BJ (cell line): ENCODE results near the gene LIN54. TPM values are rescaled to one million over a fixed set of nuclear protein-coding genes. Genes with fewer than 3 reads are reported as not detected.

Experiments used
- CTCF ChIA-PET: fragments of 350-600 bp; formaldehyde crosslinking; extraction: SDS; loops from one replicate; lab custom pipeline; 2021; ENCODE audit warnings: antibody characterized with exemption, inconsistent platforms; lab: Yijun Ruan, JAX
- POLR2A ChIA-PET: fragments of 300-600 bp; sonication (Branson Sonifier 250); formaldehyde crosslinking; extraction: SDS; loops from one replicate; lab custom pipeline; 2021; ENCODE audit warnings: antibody characterized with exemption; lab: Charles Lee
- DNase-seq: peaks from one replicate; pipeline ENCODE4 v3.0.0-alpha.2; 2011; ENCODE audit warnings: low read depth
- H3K27me3 ChIP-seq: 2 replicates; pipeline ENCODE4 v1.6.0; 2011; ENCODE audit warnings: low read length; ENCODE audit not compliant: control insufficient read depth, insufficient read depth
- H3K36me3 ChIP-seq: 2 replicates; pipeline ENCODE4 v1.5.1; 2011; ENCODE audit warnings: low read length; ENCODE audit not compliant: control insufficient read depth, insufficient read depth
- H3K4me3 ChIP-seq: 2 replicates; pipeline ENCODE4 v1.5.1; 2011; ENCODE audit warnings: low read depth, mild to moderate bottlenecking, control low read depth, low read length
- CTCF ChIP-seq: IDR thresholded peaks from 2 replicates; pipeline ENCODE4 v1.5.1; 2011; ENCODE audit warnings: low read depth, mild to moderate bottlenecking, control low read depth, inconsistent platforms, low read length, moderate library complexity; ENCODE audit not compliant: insufficient read depth
- polyA plus RNA-seq: library from polyadenylated mRNA; depleted of rRNA; stranded (reverse); fragments of >200 nt; gene quantifications from 2 replicates; pipeline ENCODE4 v1.2.3, GENCODE V29; 2011; rRNA removed
- small RNA-seq: library from RNA; depleted of rRNA; stranded (forward); fragments of <200 nt; gene quantifications from one replicate; pipeline ENCODE3, GENCODE V24; 2012; ENCODE audit warnings: low replicate concordance, low read depth; ENCODE audit not compliant: insufficient read length

Gene LIN54
- polyA plus RNA-seq, 1 experiment = 14.7 TPM

DNA sequence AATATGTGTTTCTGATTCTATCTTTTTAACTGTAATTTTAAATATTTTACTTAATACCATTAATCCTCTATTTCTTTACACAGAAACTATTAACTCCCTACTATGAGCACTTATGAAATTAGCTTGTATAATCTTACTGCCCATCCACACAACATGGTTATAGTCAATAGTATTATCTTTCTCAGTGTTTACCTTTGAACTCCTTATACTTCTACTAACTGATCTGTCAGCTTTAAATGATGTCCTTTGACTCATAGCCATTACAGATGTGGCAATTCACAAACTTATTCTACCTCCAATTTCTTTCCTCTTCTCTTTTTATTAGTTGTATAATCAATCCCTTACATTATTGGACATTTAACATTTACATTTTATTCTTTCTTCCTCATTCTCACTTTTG is 125.2 kb downstream of the LIN54 start:
- no peak overlapping the region for H3K4me3 ChIP-seq
- no peak for DNase-seq
- ChIA-PET CTCF (interaction anchor here (0.8 kb wide), 1 partner anchor 23 kb away, joined by 3 read pairs; no protein-coding TSS in a partner anchor), POLR2A (no interaction called here)
- peaks cover 1% of the 10 kb centered on the region; the same call in 1 of the 2 replicates for H3K36me3 ChIP-seq
- no peak for TF ChIP-seq CTCF
- no peaks in the 10 kb centered on the region for H3K27me3 ChIP-seq

Small RNA genes lying within 50 kb of the gene (small RNA-seq; reads per million reads assigned to genes)
- not detected for gene RF00019
- gene RNU6-615P = not detected

Other genes with a start within 250 kb of the LIN54 start
- gene SCD5, start 212.0 kb downstream of the LIN54 start, polyA plus RNA-seq = 32.5 and 34.6 TPM in 2 replicates
- 404 and 451 TPM in 2 replicates for gene SEC31A, start 119.7 kb downstream of the LIN54 start, polyA plus RNA-seq
- gene THAP9, start 110.1 kb downstream of the LIN54 start, polyA plus RNA-seq = 1.8 and 2.8 TPM in 2 replicates
- gene COPS4, start 24.4 kb upstream of the LIN54 start, polyA plus RNA-seq = 70.2 and 87.7 TPM in 2 replicates
- 13.7 and 20.2 TPM in 2 replicates for gene PLAC8, start 103.9 kb upstream of the LIN54 start, polyA plus RNA-seq